ENCODE measurements around the gene CSNK1A1L.

CSNK1A1L gene

GRCh38 chr13:37138169-37138568 lies 32.7 kb upstream of the CSNK1A1L start:
- H3K9ac ChIP-seq (ENCODE audit: low read length): no peak overlapping the region
- no peak overlapping the region for H2AFZ ChIP-seq (ENCODE audit: low read depth, low read length, severe bottlenecking)
- no peaks in the 10 kb centered on the region for H3K9me3 ChIP-seq (ENCODE audit: insufficient read depth, low read length)
- H3K9me2 ChIP-seq (replicated peaks; ENCODE audit: insufficient read depth, low read length): no peaks in the 10 kb centered on the region
- H4K20me1 ChIP-seq (ENCODE audit: low read depth, low read length): no peaks in the 10 kb centered on the region
- TF ChIP-seq EZH2phosphoT487 (conservative IDR thresholded peaks at IDR 0.05; ENCODE audit: low read length): no peak
- TF ChIP-seq CTCF (IDR thresholded peaks at IDR 0.05; ENCODE audit: insufficient read depth, low read length, poor library complexity, severe bottlenecking): no peak
- H3K79me2 ChIP-seq (ENCODE audit: insufficient read depth, low read length): no peaks in the 10 kb centered on the region
- no peaks in the 10 kb centered on the region for H3K36me3 ChIP-seq (ENCODE audit: low read length)
- H3K27ac ChIP-seq (ENCODE audit: low read depth, low read length): no peak overlapping the region
- no peak overlapping the region for H3K4me2 ChIP-seq (ENCODE audit: low read depth, low read length, poor library complexity, severe bottlenecking)
- no peaks in the 10 kb centered on the region for H3K27me3 ChIP-seq (ENCODE audit: low read length)
- no peak overlapping the region for H3K4me3 ChIP-seq (ENCODE audit: insufficient read depth, low read length, poor library complexity, severe bottlenecking)
- H3F3A ChIP-seq (ENCODE audit: insufficient read depth): no peaks in the 10 kb centered on the region

- H3K36me3 ChIP-seq (ENCODE audit: low read length): no peaks in the 10 kb centered on the region
- no peak overlapping the region for H3K4me3 ChIP-seq (ENCODE audit: insufficient read depth, low read length, poor library complexity, severe bottlenecking)
- no peaks in the 10 kb centered on the region for H3K9me2 ChIP-seq (replicated peaks; ENCODE audit: insufficient read depth, low read length)
- no peak overlapping the region for H3K27ac ChIP-seq (ENCODE audit: low read depth, low read length)
- no peak overlapping the region for H3K4me2 ChIP-seq (ENCODE audit: low read depth, low read length, poor library complexity, severe bottlenecking)
- no peaks in the 10 kb centered on the region for H3K27me3 ChIP-seq (ENCODE audit: low read length)
- H4K20me1 ChIP-seq (ENCODE audit: low read depth, low read length): no peaks in the 10 kb centered on the region
- no peak overlapping the region for H2AFZ ChIP-seq (ENCODE audit: low read depth, low read length, severe bottlenecking)
- no peak for TF ChIP-seq CTCF (IDR thresholded peaks at IDR 0.05; ENCODE audit: insufficient read depth, low read length, poor library complexity, severe bottlenecking)
- TF ChIP-seq EZH2phosphoT487 (conservative IDR thresholded peaks at IDR 0.05; ENCODE audit: low read length): no peak
- H3F3A ChIP-seq (ENCODE audit: insufficient read depth): no peaks in the 10 kb centered on the region
- no peaks in the 10 kb centered on the region for H3K79me2 ChIP-seq (ENCODE audit: insufficient read depth, low read length)
- no peaks in the 10 kb centered on the region for H3K9me3 ChIP-seq (ENCODE audit: insufficient read depth, low read length)
- no peak overlapping the region for H3K9ac ChIP-seq (ENCODE audit: low read length)
Measured at GRCh38 chr13:37136633-37137032, 31.2 kb upstream of the CSNK1A1L start.

GRCh38 chr13:37136187-37136586 lies 30.7 kb upstream of the CSNK1A1L start:
- H3K27me3 ChIP-seq (ENCODE audit: low read length): no peaks in the 10 kb centered on the region
- H4K20me1 ChIP-seq (ENCODE audit: low read depth, low read length): no peaks in the 10 kb centered on the region
- H3K9me2 ChIP-seq (replicated peaks; ENCODE audit: insufficient read depth, low read length): no peaks in the 10 kb centered on the region
- no peaks in the 10 kb centered on the region for H3K36me3 ChIP-seq (ENCODE audit: low read length)
- no peak overlapping the region for H3K9ac ChIP-seq (ENCODE audit: low read length)
- TF ChIP-seq EZH2phosphoT487 (conservative IDR thresholded peaks at IDR 0.05; ENCODE audit: low read length): no peak
- no peak for TF ChIP-seq CTCF (IDR thresholded peaks at IDR 0.05; ENCODE audit: insufficient read depth, low read length, poor library complexity, severe bottlenecking)
- H2AFZ ChIP-seq (ENCODE audit: low read depth, low read length, severe bottlenecking): no peak overlapping the region
- H3K4me3 ChIP-seq (ENCODE audit: insufficient read depth, low read length, poor library complexity, severe bottlenecking): no peak overlapping the region
- no peaks in the 10 kb centered on the region for H3F3A ChIP-seq (ENCODE audit: insufficient read depth)
- H3K4me2 ChIP-seq (ENCODE audit: low read depth, low read length, poor library complexity, severe bottlenecking): no peak overlapping the region
- no peaks in the 10 kb centered on the region for H3K9me3 ChIP-seq (ENCODE audit: insufficient read depth, low read length)
- no peak overlapping the region for H3K27ac ChIP-seq (ENCODE audit: low read depth, low read length)
- H3K79me2 ChIP-seq (ENCODE audit: insufficient read depth, low read length): no peaks in the 10 kb centered on the region
